Body of pancreas (tissue), 4 donors: ENCODE data around the gene TBCK. TPM values are rescaled to one million over a fixed set of nuclear protein-coding genes. Genes with fewer than 3 reads are reported as not detected.
"Not testable (repeated sequence)": the region's sequence is repeated elsewhere in the genome, so short reads cannot be mapped to it uniquely, and the experiment has no call there.

Source experiments
- ATAC-seq: fragments of 150-250 bp; one replicate; pipeline ENCODE4 v1.9.1; 2016
- DNase-seq, 4 donors: peaks; one replicate each; pipeline ENCODE4 v3.0.0-alpha.2; 2019
- H3K27ac ChIP-seq, 4 donors: fragments of 200-600 bp; sonication (generic); 1 replicate in 3 of 4; 2 replicates in 1 of 4; pipeline versions ENCODE4 v1.5.1 to v1.6.1; 2016 to 2019; ENCODE audit warnings: mild to moderate bottlenecking in 1 of 4, mixed read lengths in 1 of 4, moderate library complexity in 1 of 4
- H3K27me3 ChIP-seq, 2 donors: fragments of 200-600 bp; sonication (generic); one replicate each; pipeline ENCODE4 v1.6.0; 2016; ENCODE audit warnings: mild to moderate bottlenecking in 1 of 2
- H3K36me3 ChIP-seq, 2 donors: fragments of 200-600 bp; sonication (generic); replicated peaks in 1 of 2; 2 replicates each; pipeline ENCODE4 v1.5.1; 2016; ENCODE audit warnings: low read depth in 2 of 2; ENCODE audit not compliant: insufficient read depth in 1 of 2
- H3K4me1 ChIP-seq: fragments of 200-600 bp; sonication (generic); one replicate; pipeline ENCODE4 v1.6.0; 2016
- H3K4me3 ChIP-seq, 2 donors: fragments of 200-600 bp; sonication (generic); 1 replicate in 1 of 2; 2 replicates in 1 of 2; pipeline ENCODE4 v1.5.1; 2016 to 2019
- H3K9me3 ChIP-seq, 3 donors: fragments of 200-600 bp; sonication (generic); 1 replicate in 2 of 3; 2 replicates in 1 of 3; pipeline ENCODE4 v1.5.1; 2016
- POLR2A ChIP-seq, 3 donors: fragments of 450-650 bp; IDR thresholded peaks; one replicate each; pipeline ENCODE4 v1.6.1; 2016; ENCODE audit warnings: antibody characterized with exemption in 3 of 3, mild to moderate bottlenecking in 2 of 3
- WGBS, 2 donors: methylation state at CpG; one replicate each; pipeline ENCODE4 v1.1.5; 2017; 5-methylcytosine and 5-hydroxymethylcytosine counted together
- intact Hi-C: fragments of 100-400 bp; cut with DNase I; formaldehyde crosslinking; loops from one replicate; pipeline ENCODE4 v1.15.1; 2023
- total RNA-seq, 2 donors: library from RNA; depleted of rRNA; stranded (reverse); fragments of >200 nt; gene quantifications; one replicate each; pipeline ENCODE4 v1.1.0, GENCODE V29; 2016
- TF ChIP-seq, protein P1 (sequence below), 7 experiments: fragments of 450-650 bp in 4 of 7; fragments of 200-600 bp in 3 of 7; sonication (generic) in 3 of 7; IDR thresholded peaks; one replicate each; pipeline ENCODE4 v1.5.1; 2016 to 2019; ENCODE audit warnings: antibody characterized with exemption in 7 of 7

TBCK gene
- total RNA-seq, 2 donors from 2014 or later: 24.7 to 28.5 TPM

DNA sequence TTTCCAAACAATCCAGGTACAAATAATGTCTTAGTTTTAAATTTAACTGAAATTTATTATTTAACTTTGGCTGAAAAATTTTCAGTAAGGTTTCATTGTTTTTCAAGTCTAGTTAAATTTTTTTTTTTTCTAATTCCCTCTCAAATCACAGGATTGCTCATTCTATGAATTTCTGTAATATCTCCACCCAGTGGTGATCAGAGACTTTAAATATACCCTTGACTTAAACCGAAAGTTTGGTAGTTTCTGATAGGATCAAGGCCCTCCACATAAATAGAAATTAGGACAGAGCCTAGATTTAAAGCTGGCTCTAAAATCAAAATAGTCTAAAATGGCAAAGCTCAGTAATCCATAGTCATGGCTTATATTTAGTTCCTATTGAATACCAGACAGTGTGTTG lies 175.4 kb downstream of the TBCK start:
- Histone ChIP-seq H3K9me3 (no peaks in the 10 kb centered on the region), H3K36me3 (no peaks in the 10 kb centered on the region), H3K4me3 (no peak overlapping the region), H3K4me1 (no peaks in the 10 kb centered on the region), H3K27me3 (no peaks in the 10 kb centered on the region), H3K27ac (no peak overlapping the region)
- DNase-seq: no peak
- intact Hi-C loops: no loop called here
- no peak for ATAC-seq
- TF ChIP-seq, protein P1, sequence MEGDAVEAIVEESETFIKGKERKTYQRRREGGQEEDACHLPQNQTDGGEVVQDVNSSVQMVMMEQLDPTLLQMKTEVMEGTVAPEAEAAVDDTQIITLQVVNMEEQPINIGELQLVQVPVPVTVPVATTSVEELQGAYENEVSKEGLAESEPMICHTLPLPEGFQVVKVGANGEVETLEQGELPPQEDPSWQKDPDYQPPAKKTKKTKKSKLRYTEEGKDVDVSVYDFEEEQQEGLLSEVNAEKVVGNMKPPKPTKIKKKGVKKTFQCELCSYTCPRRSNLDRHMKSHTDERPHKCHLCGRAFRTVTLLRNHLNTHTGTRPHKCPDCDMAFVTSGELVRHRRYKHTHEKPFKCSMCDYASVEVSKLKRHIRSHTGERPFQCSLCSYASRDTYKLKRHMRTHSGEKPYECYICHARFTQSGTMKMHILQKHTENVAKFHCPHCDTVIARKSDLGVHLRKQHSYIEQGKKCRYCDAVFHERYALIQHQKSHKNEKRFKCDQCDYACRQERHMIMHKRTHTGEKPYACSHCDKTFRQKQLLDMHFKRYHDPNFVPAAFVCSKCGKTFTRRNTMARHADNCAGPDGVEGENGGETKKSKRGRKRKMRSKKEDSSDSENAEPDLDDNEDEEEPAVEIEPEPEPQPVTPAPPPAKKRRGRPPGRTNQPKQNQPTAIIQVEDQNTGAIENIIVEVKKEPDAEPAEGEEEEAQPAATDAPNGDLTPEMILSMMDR (IDR thresholded peaks at IDR 0.05): peak in 1 of 7 experiments; percentile 11
- TF ChIP-seq POLR2A (IDR thresholded peaks at IDR 0.05): no peak
- 76 to 88% methylated on average over 1 of the region's 1 CpG for WGBS, 2 donors

DNA sequence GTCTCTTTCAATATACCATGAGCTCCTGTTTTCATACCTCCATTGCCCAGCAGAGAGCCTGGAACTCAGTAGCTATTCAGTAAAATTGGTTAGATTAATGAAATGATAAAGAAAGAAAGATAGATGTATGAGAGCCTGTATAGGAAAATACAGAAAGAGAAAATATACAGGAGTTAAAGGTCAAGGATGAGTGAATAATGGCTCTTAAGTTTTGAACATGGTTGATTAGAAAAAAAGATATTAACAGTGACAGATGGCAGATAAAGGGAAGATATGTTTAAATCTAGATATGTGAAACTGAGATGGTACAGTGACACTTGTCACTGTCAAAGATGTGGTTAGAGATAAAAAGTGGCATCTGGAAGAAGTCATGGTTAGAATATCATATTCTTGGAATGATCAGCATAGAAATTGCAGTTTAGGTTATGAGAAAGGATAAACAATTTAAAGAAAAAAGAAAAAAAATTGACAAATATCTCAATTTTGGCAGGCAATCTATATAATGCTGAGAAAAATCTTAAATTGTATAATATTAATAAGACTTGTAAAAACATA lies 179.2 kb downstream of the TBCK start:
- H3K9me3 ChIP-seq: peaks cover 0 to 7% (median 0%) of the 10 kb centered on the region in 3 donors
- no peak for ATAC-seq
- TF ChIP-seq, protein P1 (IDR thresholded peaks at IDR 0.05): no peak
- TF ChIP-seq POLR2A (IDR thresholded peaks at IDR 0.05): no peak

DNA sequence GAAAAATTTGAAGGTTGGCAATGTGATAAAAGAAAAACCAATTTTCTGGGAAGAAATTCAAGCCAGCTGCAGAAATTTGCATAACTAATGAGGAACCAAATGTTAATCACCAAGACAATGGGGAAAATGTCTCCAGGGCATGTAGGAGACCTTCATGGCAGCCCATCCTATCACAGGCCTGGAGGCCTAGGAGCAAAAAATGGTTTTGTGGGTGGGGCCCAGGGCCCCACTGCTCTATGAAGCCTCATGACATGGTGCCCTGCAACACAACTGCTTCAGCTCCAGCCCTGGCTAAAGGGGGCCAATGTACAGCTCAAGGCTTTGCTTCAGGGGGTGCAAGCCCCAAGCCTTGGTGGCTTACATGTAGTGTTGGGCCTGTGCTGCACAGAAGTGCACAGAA lies 184.0 kb downstream of the TBCK start:
- Histone ChIP-seq H3K27ac (no peak overlapping the region), H3K27me3 (no peaks in the 10 kb centered on the region), H3K4me3 (no peak overlapping the region), H3K36me3 (no peaks in the 10 kb centered on the region), H3K4me1 (no peaks in the 10 kb centered on the region), H3K9me3 (peaks cover 0 to 7% (median 0%) of the 10 kb centered on the region in 3 donors)
- DNase-seq (no peak), ATAC-seq (no peak)
- no peak for TF ChIP-seq POLR2A (IDR thresholded peaks at IDR 0.05)
- TF ChIP-seq, protein P1 (IDR thresholded peaks at IDR 0.05): no peak
- intact Hi-C loops: no loop called here

More for the DNA sequence above, 179.2 kb downstream of the TBCK start:
- Histone ChIP-seq H3K36me3 (no peaks in the 10 kb centered on the region), H3K27me3 (no peaks in the 10 kb centered on the region), H3K4me1 (no peaks in the 10 kb centered on the region), H3K27ac (no peak overlapping the region), H3K4me3 (no peak overlapping the region)
- no peak for DNase-seq
- intact Hi-C loops: no loop called here

DNA sequence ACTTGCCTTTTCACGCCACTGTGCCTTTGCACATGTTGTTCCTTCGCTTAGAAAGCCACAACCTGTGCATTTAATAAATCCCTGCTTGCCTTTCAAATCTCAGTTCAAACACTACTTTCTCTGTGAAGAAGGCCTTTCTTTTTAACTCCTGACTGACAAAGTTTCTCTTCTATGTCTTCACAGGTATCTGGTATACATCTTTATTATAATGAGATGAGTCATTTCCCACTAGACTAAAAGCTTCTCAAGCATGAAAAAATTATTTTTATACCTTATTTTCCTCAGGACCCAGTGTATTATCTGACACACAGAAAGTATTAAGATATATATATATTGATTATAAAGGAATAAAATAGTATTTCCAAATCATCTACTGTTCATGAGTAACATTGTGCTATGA lies 189.9 kb downstream of the TBCK start:
- 95 to 100% methylated on average over 2 of the region's 2 CpGs for WGBS, 2 donors
- Histone ChIP-seq H3K27ac (no peak overlapping the region), H3K27me3 (no peaks in the 10 kb centered on the region), H3K4me3 (no peak overlapping the region), H3K36me3 (no peaks in the 10 kb centered on the region), H3K9me3 (no peaks in the 10 kb centered on the region), H3K4me1 (no peaks in the 10 kb centered on the region)
- intact Hi-C loops: no loop called here
- TF ChIP-seq POLR2A (IDR thresholded peaks at IDR 0.05): no peak
- TF ChIP-seq, protein P1 (IDR thresholded peaks at IDR 0.05): no peak
- ATAC-seq (no peak), DNase-seq (no peak)

DNA sequence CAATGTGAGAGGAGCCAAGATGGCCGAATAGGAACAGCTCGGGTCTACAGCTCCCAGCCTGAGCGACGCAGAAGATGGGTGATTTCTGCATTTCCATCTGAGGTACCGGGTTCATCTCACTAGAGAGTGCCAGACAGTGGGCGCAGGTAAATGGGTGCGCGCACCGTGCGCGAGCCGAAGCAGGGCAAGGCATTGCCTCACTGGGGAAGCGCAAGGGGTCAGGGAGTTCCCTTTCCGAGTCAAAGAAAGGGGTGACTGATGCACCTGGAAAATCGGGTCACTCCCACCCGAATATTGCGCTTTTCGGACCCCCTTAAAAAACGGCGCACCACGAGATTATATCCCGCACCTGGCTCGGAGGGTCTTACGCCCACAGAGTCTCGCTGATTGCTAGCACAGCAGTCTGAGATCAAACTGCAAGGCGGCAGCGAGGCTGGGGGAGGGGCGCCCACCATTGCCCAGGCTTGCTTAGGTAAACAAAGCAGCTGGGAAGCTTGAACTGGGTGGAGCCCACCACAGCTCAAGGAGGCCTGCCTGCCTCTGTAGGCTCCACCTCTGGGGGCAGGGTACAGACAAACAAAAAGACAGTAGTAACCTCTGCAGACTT lies 196.0 kb downstream of the TBCK start:
- H3K36me3 ChIP-seq, H3K4me1 ChIP-seq, H3K4me3 ChIP-seq, H3K27ac ChIP-seq, intact Hi-C loops, H3K9me3 ChIP-seq, DNase-seq, H3K27me3 ChIP-seq, ATAC-seq: not testable (repeated sequence)
- 95 to 97% methylated on average over 25 to 27 of the region's 28 CpGs for WGBS, 2 donors
